K562 (cell line): ENCODE measurements around the gene C2orf92. TPM values are rescaled to one million over a fixed set of nuclear protein-coding genes. Genes with fewer than 3 reads are reported as not detected.

Experiments
- FOXJ2 ChIP-seq: fragments of 200-800 bp; sonication (Bioruptor generic); IDR thresholded peaks from 2 replicates; pipeline ENCODE4 v1.6.1; 2016; ENCODE audit warnings: missing genetic modification characterization, missing compliant biosample characterization
- GTF2B ChIP-seq: IDR thresholded peaks from 2 replicates; pipeline ENCODE4 v1.6.1; 2011; ENCODE audit not compliant: insufficient read length; ENCODE audit errors: extremely low read depth
- MGA ChIP-seq: fragments of 450-650 bp; IDR thresholded peaks from 2 replicates; pipeline ENCODE4 v1.6.1; 2016; ENCODE audit warnings: mild to moderate bottlenecking, moderate library complexity
- SMARCB1 ChIP-seq: IDR thresholded peaks from 2 replicates; pipeline ENCODE4 v1.6.1; 2011; ENCODE audit warnings: improper control_type of control experiment, low read depth; ENCODE audit not compliant: insufficient read length
- STAT5A ChIP-seq: IDR thresholded peaks from 2 replicates; pipeline ENCODE4 v1.6.1; 2012; ENCODE audit warnings: low read length, inconsistent platforms, borderline replicate concordance
- ZBTB26 ChIP-seq: fragments of 450-650 bp; formaldehyde crosslinking; IDR thresholded peaks from 2 replicates; pipeline ENCODE4 v1.4.0; 2022; ENCODE audit warnings: missing genetic modification characterization
- ZKSCAN3 ChIP-seq: fragments of 250-450 bp; sonication (Bioruptor Pico); IDR thresholded peaks from 2 replicates; pipeline ENCODE4 v1.4.0; 2020
- ZNF174 ChIP-seq: fragments of 250-450 bp; sonication (Bioruptor Pico); IDR thresholded peaks from 2 replicates; pipeline ENCODE4 v1.4.0; 2020; ENCODE audit warnings: mild to moderate bottlenecking
- ZNF354B ChIP-seq: fragments of 250-450 bp; sonication (Bioruptor Pico); IDR thresholded peaks from 2 replicates; pipeline ENCODE4 v1.4.0; 2020
- ZNF561 ChIP-seq: fragments of 450-650 bp; formaldehyde crosslinking; conservative IDR thresholded peaks from 2 replicates; pipeline ENCODE4 v1.4.0; 2020; ENCODE audit warnings: mild to moderate bottlenecking, moderate library complexity
- ZNF75A ChIP-seq: fragments of 450-650 bp; formaldehyde crosslinking; IDR thresholded peaks from 2 replicates; pipeline ENCODE4 v1.4.0; 2020; ENCODE audit warnings: mild to moderate bottlenecking
- polyA plus RNA-seq, 8 experiments: library from polyadenylated mRNA; depleted of rRNA in 4 of 8; stranded (reverse) in 5 of 8; unstranded in 3 of 8; fragments of >200 nt; fragmentation: Nextera tagmentation in 2 of 8; fragmentation: Illumina TruSeq in 1 of 8; extraction: Ambion mirVana in 2 of 8; extraction: Trizol in 1 of 8; gene quantifications; 2 replicates each; pipeline versions ENCODE4 v1.2.1 to v1.2.3, GENCODE V29; 2011 to 2014; ENCODE audit warnings: inconsistent platforms in 1 of 8, missing spikeins in 1 of 8
- total RNA-seq, 7 experiments: library from RNA; depleted of rRNA in 6 of 7; stranded (reverse); fragments of >200 nt in 6 of 7; fragmentation: Illumina TruSeq in 2 of 7; extraction: Trizol in 2 of 7; gene quantifications; 2 replicates each; pipeline versions ENCODE4 v1.2.1 to v1.2.3, GENCODE V29; 2011 to 2021; ENCODE audit warnings: low replicate concordance in 1 of 7

The C2orf92 gene
- total and polyA plus RNA-seq, 9 of the 15 experiments (the other 6 are each of a cell fraction or from before 2014, with no cell fraction given) = 0.65 to 6.8 (median 3.6) TPM

- TF ChIP-seq MGA (no peak), ZNF354B (CRISPR knock-in tag) (no peak), FOXJ2 (tag) (no peak), GTF2B (no peak), ZBTB26 (CRISPR knock-in tag) (no peak), SMARCB1 (no peak), ZKSCAN3 (CRISPR knock-in tag) (no peak), ZNF561 (no peak), STAT5A (no peak), ZNF174 (CRISPR knock-in tag) (no peak), ZNF75A (no peak)
- TF ChIP-seq, all 486 proteins: peak for 0
Observed at GRCh38 chr2:97718051-97718882, 48.8 kb downstream of the C2orf92 start (continued).
